DMS 273 (cell line): ENCODE data around the gene LMBR1L.
"Not testable (repeated sequence)": the region's sequence is repeated elsewhere in the genome, so short reads cannot be mapped to it uniquely, and the experiment has no call there.

Experiments
- DNase-seq: peaks from one replicate; lab custom pipeline; 2025; ENCODE audit not compliant: unreplicated experiment; lab: John Stamatoyannopoulos, UW

The LMBR1L gene

GRCh38 chr12:49110464-49111155, at the start of gene LMBR1L:
LMBR1L (minus strand) TSS chr12:49110847; CDS start chr12:49110555, 292 bp downstream.
- peak; percentile 97 for DNase-seq

GRCh38 chr12:49160399-49160798, 49.8 kb upstream of the LMBR1L start:
- DNase-seq: no peak

- DNase-seq: no peak
These were observed 43.6 kb upstream of the LMBR1L start for GRCh38 chr12:49154221-49154620.

GRCh38 chr12:49147384-49147783, 36.7 kb upstream of the LMBR1L start:
- no peak for DNase-seq

GRCh38 chr12:49146406-49146805, 35.8 kb upstream of the LMBR1L start:
- DNase-seq: no peak

GRCh38 chr12:49144384-49144783, 33.7 kb upstream of the LMBR1L start:
- DNase-seq: no peak

GRCh38 chr12:49138999-49139398, 28.4 kb upstream of the LMBR1L start:
- no peak for DNase-seq

GRCh38 chr12:49138587-49138986, 27.9 kb upstream of the LMBR1L start:
- peak; percentile 59 for DNase-seq

- no peak for DNase-seq
These were observed 26.8 kb upstream of the LMBR1L start for GRCh38 chr12:49137476-49137875.

- DNase-seq: not testable (repeated sequence)
These were observed 26.4 kb upstream of the LMBR1L start for GRCh38 chr12:49136997-49137396.

- no peak for DNase-seq
These were observed 22.9 kb upstream of the LMBR1L start for GRCh38 chr12:49133590-49133989.

- DNase-seq: peak; percentile 40
These were observed 22.4 kb upstream of the LMBR1L start for GRCh38 chr12:49133014-49133413.

- DNase-seq: peak; percentile 59
These were observed 21.3 kb upstream of the LMBR1L start for GRCh38 chr12:49131894-49132461.

- peak; percentile 95 for DNase-seq
These were observed 20.6 kb upstream of the LMBR1L start, which contains the start of gene TUBA1B for GRCh38 chr12:49131051-49131893. TUBA1B (minus strand) TSS chr12:49131395; CDS start chr12:49131300, 95 bp downstream.

GRCh38 chr12:49130151-49131050, 19.8 kb upstream of the LMBR1L start:
- DNase-seq: peak; percentile 91

- DNase-seq: no peak
These were observed 18.9 kb upstream of the LMBR1L start for GRCh38 chr12:49129332-49130150.

GRCh38 chr12:49127971-49128370, 17.3 kb upstream of the LMBR1L start:
- not testable (repeated sequence) for DNase-seq

GRCh38 chr12:49126852-49127763, 16.5 kb upstream of the LMBR1L start:
- DNase-seq: peak; percentile 67
